Measurements from ENCODE around the gene C19orf67. TPM values are rescaled to one million over a fixed set of nuclear protein-coding genes. Genes with fewer than 3 reads are reported as not detected.

C19orf67 gene
- total and polyA plus RNA-seq, 2 donors (not counting 1 experiment from before 2014, with no cell fraction given), result 1.2 TPM; not detected in 1

DNA sequence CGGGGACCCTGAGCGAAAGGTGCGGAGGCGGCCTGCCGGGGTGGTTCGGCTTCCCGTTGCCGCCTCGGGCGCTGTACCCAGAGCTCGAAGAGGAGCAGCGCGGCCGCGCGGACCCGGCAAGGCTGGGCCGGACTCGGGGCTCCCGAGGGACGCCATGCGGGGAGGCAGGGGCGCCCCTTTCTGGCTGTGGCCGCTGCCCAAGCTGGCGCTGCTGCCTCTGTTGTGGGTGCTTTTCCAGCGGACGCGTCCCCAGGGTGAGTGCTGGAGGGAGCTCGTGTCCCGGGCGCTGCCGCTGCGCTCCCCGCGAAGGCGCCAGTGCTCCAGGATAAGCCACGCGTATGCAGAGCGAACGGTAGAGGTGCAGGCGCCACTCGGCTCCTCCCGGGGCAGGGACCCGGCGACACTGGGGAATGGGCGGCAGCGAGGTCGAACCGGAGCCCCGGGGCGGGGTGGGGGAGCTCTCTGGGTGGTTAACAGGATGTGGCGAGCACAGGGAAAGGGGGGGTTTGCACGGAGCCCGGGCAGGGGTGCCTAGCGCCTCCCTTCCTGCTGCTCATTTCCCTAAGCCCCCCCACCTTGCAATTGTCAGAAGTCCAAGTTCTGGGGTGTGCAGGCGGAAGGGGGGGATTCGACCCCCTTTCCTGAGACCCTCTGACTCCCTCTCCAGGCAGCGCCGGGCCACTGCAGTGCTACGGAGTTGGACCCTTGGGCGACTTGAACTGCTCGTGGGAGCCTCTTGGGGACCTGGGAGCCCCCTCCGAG lies 53.7 kb downstream of the C19orf67 start, which contains the start of gene IL27RA:
Gene IL27RA, plus strand, starts transcription at position 44 of the 762 bp plus-strand sequence. Its CDS starts 111 bp downstream, at position 155.
- Histone ChIP-seq H2AFZ (ENCODE audit: insufficient read depth, low read depth, low read length, poor library complexity, severe bottlenecking) (peak within 1 kb of the TSS; percentile 73), H3K9ac (ENCODE audit: low read length) (peak within 1 kb of the TSS; percentile 75), H3K4me2 (replicated peaks; ENCODE audit: low read depth, low read length, poor library complexity, severe bottlenecking) (peak within 1 kb of the TSS; percentile 83), H3K27ac (ENCODE audit: low read length in 2 of 2) (peak within 1 kb of the TSS; percentile 83 to 94), H3K27me3 (replicated peaks in 1 of 4; ENCODE audit: control extremely low read depth in 1 of 4, control insufficient read depth in 3 of 4, insufficient read depth in 4 of 4, low read length in 3 of 4) (no peaks in the 10 kb centered on the region), H3K4me1 (ENCODE audit: control insufficient read depth in 2 of 2, insufficient read depth in 2 of 2, low read length in 2 of 2) (peaks cover 22 to 42% of the 10 kb centered on the region in 2 donors), H3K79me2 (ENCODE audit: control insufficient read depth, insufficient read depth, low read length) (peaks cover 29% of the 10 kb centered on the region), H3K36me3 (replicated peaks in 1 of 2; ENCODE audit: control extremely low read depth in 1 of 2, control insufficient read depth in 1 of 2, extremely low read depth in 1 of 2, insufficient read depth in 2 of 2, low read length in 1 of 2) (peaks cover 2 to 13% of the 10 kb centered on the region in 2 experiments), H3K9me3 (ENCODE audit: control extremely low read depth in 1 of 3, control insufficient read depth in 2 of 3, insufficient read depth in 1 of 3, low read length in 2 of 3) (peaks cover 0 to 5% (median 0%) of the 10 kb centered on the region in 3 donors), H4K20me1 (ENCODE audit: control insufficient read depth, insufficient read depth, low read length, poor library complexity, severe bottlenecking) (peaks cover 14% of the 10 kb centered on the region), H3K4me3 (ENCODE audit: control extremely low read depth in 1 of 5, extremely low read depth in 1 of 5, insufficient read depth in 1 of 5, low read depth in 2 of 5, low read length in 4 of 5) (peak within 1 kb of the TSS; percentile 26 to 95 (median 83))
- peak within 1 kb of the TSS; percentile 94 for H3K4me3 Mint-ChIP-seq
- no peak for TF ChIP-seq EZH2 (IDR thresholded peaks at IDR 0.05; ENCODE audit: borderline replicate concordance, insufficient read depth, low read depth, low read length, poor library complexity, severe bottlenecking)
- peak; percentile 68 for TF ChIP-seq CTCF (IDR thresholded peaks at IDR 0.05)
- CTCF ChIA-PET, result interaction anchor here (0.6 to 3.8 kb wide), 35 partner anchors 8 to 434 kb away, joined by 3 to 30 read pairs (median 4); partner anchors contain the start of genes ASF1B, DCAF15, MISP3 and RFX1
- under 1% methylated on average over 52 of the region's 63 CpGs for WGBS (ENCODE audit: insufficient coverage)
- POLR2A ChIA-PET, result interaction anchor here (0.6 to 2.7 kb wide), 20 partner anchors 10 to 465 kb away, joined by 3 to 24 read pairs (median 4); partner anchors contain the start of genes DCAF15, RFX1 and ZSWIM4
- no peaks in the 10 kb centered on the region for H3K27me3 Mint-ChIP-seq
- intact Hi-C loops (cut with micrococcal nuclease), result loop anchor here (1.0 to 2.0 kb wide), 6 partner anchors 13 to 152 kb away; partner anchors contain the start of genes BRME1, CC2D1A, DCAF15 and RFX1
- DNase-seq (peak; percentile 84), ATAC-seq (ENCODE audit: low read depth) (peak; percentile 72)
- no peaks in the 10 kb centered on the region for H3K9me3 Mint-ChIP-seq (ENCODE audit: insufficient read depth)
- H3K27ac Mint-ChIP-seq, result peak within 1 kb of the TSS; percentile 94
- peaks cover 38% of the 10 kb centered on the region for H3K4me1 Mint-ChIP-seq

Other genes starting within 250 kb of the C19orf67 start
- gene NANOS3, start 208.6 kb downstream of the C19orf67 start, total RNA-seq, result not detected in 2 replicates
- 0.49 TPM in 1 of 2 replicates, not detected in the other for gene NANOS3, start 208.6 kb downstream of the C19orf67 start, polyA plus RNA-seq
- gene BRME1, start 179.7 kb downstream of the C19orf67 start, total RNA-seq, result 1.7 and 2.4 TPM in 2 replicates
- 1.1 and 1.8 TPM in 2 replicates for gene BRME1, start 179.7 kb downstream of the C19orf67 start, polyA plus RNA-seq
- 47.1 and 47.2 TPM in 2 replicates for gene CC2D1A, start 179.6 kb downstream of the C19orf67 start, total RNA-seq
- 28.9 and 34.3 TPM in 2 replicates for gene CC2D1A, start 179.6 kb downstream of the C19orf67 start, polyA plus RNA-seq
- gene PODNL1, start 147.4 kb downstream of the C19orf67 start, total RNA-seq, result not detected in 2 replicates
- gene PODNL1, start 147.4 kb downstream of the C19orf67 start, polyA plus RNA-seq, result 0.13 TPM in 1 of 2 replicates, not detected in the other
- 115 and 116 TPM in 2 replicates for gene DCAF15, start 133.3 kb downstream of the C19orf67 start, total RNA-seq
- gene DCAF15, start 133.3 kb downstream of the C19orf67 start, polyA plus RNA-seq, result 157 and 160 TPM in 2 replicates
- 33.3 and 33.9 TPM in 2 replicates for gene RFX1, start 79.5 kb downstream of the C19orf67 start, total RNA-seq
- gene RFX1, start 79.5 kb downstream of the C19orf67 start, polyA plus RNA-seq, result 9.2 and 10.9 TPM in 2 replicates
- not detected in 2 replicates for gene RLN3, start 57.6 kb downstream of the C19orf67 start, total RNA-seq
- 0.42 TPM in 1 of 2 replicates, not detected in the other for gene RLN3, start 57.6 kb downstream of the C19orf67 start, polyA plus RNA-seq
- 38.2 and 38.6 TPM in 2 replicates for gene IL27RA, start 54.0 kb downstream of the C19orf67 start, total RNA-seq
- gene IL27RA, start 54.0 kb downstream of the C19orf67 start, polyA plus RNA-seq, result 27.4 and 36.2 TPM in 2 replicates
- not detected in 2 replicates for gene PALM3, start 23.7 kb downstream of the C19orf67 start, total RNA-seq
- gene PALM3, start 23.7 kb downstream of the C19orf67 start, polyA plus RNA-seq, result not detected in 2 replicates
- gene MISP3, start 13.0 kb downstream of the C19orf67 start, total RNA-seq, result 0.34 and 0.36 TPM in 2 replicates
- 0.25 and 0.34 TPM in 2 replicates for gene MISP3, start 13.0 kb downstream of the C19orf67 start, polyA plus RNA-seq
- 32.4 and 39.2 TPM in 2 replicates for gene SAMD1, start 5.0 kb upstream of the C19orf67 start, total RNA-seq
- 17.4 and 22.7 TPM in 2 replicates for gene SAMD1, start 5.0 kb upstream of the C19orf67 start, polyA plus RNA-seq
- 43.0 and 48.8 TPM in 2 replicates for gene PRKACA, start 32.0 kb upstream of the C19orf67 start, total RNA-seq
- 36.6 and 36.8 TPM in 2 replicates for gene PRKACA, start 32.0 kb upstream of the C19orf67 start, polyA plus RNA-seq
- gene ASF1B, start 50.8 kb upstream of the C19orf67 start, total RNA-seq, result 2.5 and 4.0 TPM in 2 replicates
- gene ASF1B, start 50.8 kb upstream of the C19orf67 start, polyA plus RNA-seq, result 1.1 and 1.9 TPM in 2 replicates
- 0.85 and 1.8 TPM in 2 replicates for gene ADGRL1, start 120.4 kb upstream of the C19orf67 start, total RNA-seq
- gene ADGRL1, start 120.4 kb upstream of the C19orf67 start, polyA plus RNA-seq, result 0.64 and 0.68 TPM in 2 replicates

Measured in B cell (primary cell).